ENCODE results near the gene SLC29A3.

SLC29A3 gene

GRCh38 chr10:71301371-71301916, 17.6 kb upstream of the SLC29A3 start:
- DNase-seq = no peak

- DNase-seq = no peak
Measured at GRCh38 chr10:71302451-71302850, 16.6 kb upstream of the SLC29A3 start.

- peak; percentile 48 for DNase-seq
Measured at GRCh38 chr10:71302874-71303568, 16.0 kb upstream of the SLC29A3 start.

GRCh38 chr10:71303569-71303907, 15.5 kb upstream of the SLC29A3 start:
- DNase-seq = no peak

GRCh38 chr10:71304914-71305313, 14.1 kb upstream of the SLC29A3 start:
- no peak for DNase-seq

GRCh38 chr10:71306979-71307378, 12.1 kb upstream of the SLC29A3 start:
- no peak for DNase-seq

GRCh38 chr10:71307469-71308085, 11.5 kb upstream of the SLC29A3 start:
- DNase-seq = no peak

- DNase-seq = no peak
Measured at GRCh38 chr10:71308244-71308643, 10.8 kb upstream of the SLC29A3 start.

- no peak for DNase-seq
Measured at GRCh38 chr10:71308985-71309384, 10.1 kb upstream of the SLC29A3 start.

- DNase-seq = no peak
Measured at GRCh38 chr10:71309919-71310318, 9.1 kb upstream of the SLC29A3 start.

GRCh38 chr10:71312220-71312619, 6.8 kb upstream of the SLC29A3 start:
- DNase-seq = no peak

- peak; percentile 5 for DNase-seq
Measured at GRCh38 chr10:71312811-71313789, 6.0 kb upstream of the SLC29A3 start.

- DNase-seq = peak; percentile 50
Measured at GRCh38 chr10:71314028-71314693, 4.9 kb upstream of the SLC29A3 start.

GRCh38 chr10:71314694-71315225, 4.3 kb upstream of the SLC29A3 start:
- DNase-seq = no peak

- no peak for DNase-seq
Measured at GRCh38 chr10:71316056-71316785, 2.8 kb upstream of the SLC29A3 start.

GRCh38 chr10:71316786-71317160, 2.3 kb upstream of the SLC29A3 start:
- no peak for DNase-seq

- DNase-seq = no peak
Measured at GRCh38 chr10:71317739-71318138, 1.3 kb upstream of the SLC29A3 start.

- no peak for DNase-seq
Measured at GRCh38 chr10:71319800-71320392, 837 bp downstream of the SLC29A3 start.

- DNase-seq = no peak
Measured at GRCh38 chr10:71320592-71320991, 1.5 kb downstream of the SLC29A3 start.

- DNase-seq = no peak
Measured at GRCh38 chr10:71321386-71321785, 2.3 kb downstream of the SLC29A3 start.

GRCh38 chr10:71323407-71323806, 4.3 kb downstream of the SLC29A3 start:
- peak; percentile 23 for DNase-seq
